Muscle of back (tissue), 13 donors: ENCODE measurements around the gene UBE3D. TPM values are rescaled to one million over a fixed set of nuclear protein-coding genes. Genes with fewer than 3 reads are reported as not detected.

Experiments used
- DNase-seq, 3 donors: peaks; one replicate each; pipeline versions ENCODE4 v3.0.0 to v3.0.0-alpha.2; 2013
- long read RNA-seq, 9 donors: transcript quantifications; one replicate each; lab custom pipeline, GENCODE V29; 2026
- polyA plus RNA-seq, 10 donors: library from polyadenylated mRNA; unstranded; fragments of 120-200 nt; gene quantifications; one replicate each; pipeline ENCODE4 v1.2.1, GENCODE V29; 2013; ENCODE audit not compliant: insufficient read length in 10 of 10

The UBE3D gene
- 10 to 100 TPM in 3 of 10 donors, 1 to 10 TPM in 7; 5.1 to 16.5 (median 8.7) TPM for polyA plus RNA-seq
- long read RNA-seq, donor 1 = 0 reads
- long read RNA-seq, donor 2, partial matches to known transcripts = 0 of 2 reads
- long read RNA-seq, donor 2, other reads (novel, unspliced or antisense) = 0 of 2 reads
- long read RNA-seq, donor 3 = 0 reads
- long read RNA-seq, donor 4 = 0 reads
- long read RNA-seq, donor 5, partial matches to known transcripts = 0 of 1 reads
- long read RNA-seq, donor 5, other reads (novel, unspliced or antisense) = 0 of 1 reads
- long read RNA-seq, donor 6, partial matches to known transcripts = 0 of 1 reads
- long read RNA-seq, donor 6, other reads (novel, unspliced or antisense) = 0 of 1 reads
- long read RNA-seq, donor 7 = 0 reads
- long read RNA-seq, donor 8 = 0 reads
- long read RNA-seq, donor 9 = 0 reads

- DNase-seq = peak; percentile 78 to 95 (median 90)
Observed at GRCh38 chr6:83065511-83066192, at the start of gene UBE3D. UBE3D (minus strand) TSS chr6:83065841; CDS start chr6:83065718, 123 bp downstream.

- DNase-seq = no peak
Observed at GRCh38 chr6:83114164-83114563, 48.5 kb upstream of the UBE3D start.

- DNase-seq = no peak
Observed at GRCh38 chr6:83113258-83113657, 47.6 kb upstream of the UBE3D start.

GRCh38 chr6:83108378-83108777 lies 42.7 kb upstream of the UBE3D start:
- no peak for DNase-seq

GRCh38 chr6:83098589-83098988 lies 32.9 kb upstream of the UBE3D start:
- no peak for DNase-seq

GRCh38 chr6:83097675-83098074 lies 32.0 kb upstream of the UBE3D start:
- no peak for DNase-seq

GRCh38 chr6:83097204-83097603 lies 31.6 kb upstream of the UBE3D start:
- peak in 1 of 3 donors; percentile 11 for DNase-seq

GRCh38 chr6:83096791-83097190 lies 31.1 kb upstream of the UBE3D start:
- DNase-seq = no peak

- no peak for DNase-seq
Observed at GRCh38 chr6:83092756-83093399, 27.2 kb upstream of the UBE3D start.

GRCh38 chr6:83086751-83087150 lies 21.1 kb upstream of the UBE3D start:
- no peak for DNase-seq

GRCh38 chr6:83083476-83083875 lies 17.8 kb upstream of the UBE3D start:
- DNase-seq = no peak

- DNase-seq = no peak
Observed at GRCh38 chr6:83073615-83074014, 8.0 kb upstream of the UBE3D start.

- DNase-seq = peak in 2 of 3 donors; percentile 8 to 25
Observed at GRCh38 chr6:83072726-83073125, 7.1 kb upstream of the UBE3D start.

GRCh38 chr6:83071707-83072106 lies 6.1 kb upstream of the UBE3D start:
- DNase-seq = no peak

- no peak for DNase-seq
Observed at GRCh38 chr6:83071023-83071422, 5.4 kb upstream of the UBE3D start.

- DNase-seq = no peak
Observed at GRCh38 chr6:83069633-83070032, 4.0 kb upstream of the UBE3D start.

- no peak for DNase-seq
Observed at GRCh38 chr6:83068616-83069015, 3.0 kb upstream of the UBE3D start.

GRCh38 chr6:83067448-83068439 lies 2.1 kb upstream of the UBE3D start, which contains the start of gene DOP1A:
DOP1A (plus strand) TSS chr6:83067671; CDS start chr6:83096978, 29,307 bp downstream.
- peak; percentile 93 to 98 (median 96) for DNase-seq

- DNase-seq = peak in 1 of 3 donors; percentile 28
Observed at GRCh38 chr6:83062225-83062624, 3.4 kb downstream of the UBE3D start.

GRCh38 chr6:83061190-83061589 lies 4.5 kb downstream of the UBE3D start:
- no peak for DNase-seq

GRCh38 chr6:83057705-83058321 lies 7.8 kb downstream of the UBE3D start:
- DNase-seq = peak; percentile 33 to 66 (median 40)
